Measurements from ENCODE around the gene NT5DC2. TPM values are rescaled to one million over a fixed set of nuclear protein-coding genes. Genes with fewer than 3 reads are reported as not detected.

NT5DC2 gene
- total RNA-seq, 1 experiment from 2014 or later, result 215 TPM

DNA sequence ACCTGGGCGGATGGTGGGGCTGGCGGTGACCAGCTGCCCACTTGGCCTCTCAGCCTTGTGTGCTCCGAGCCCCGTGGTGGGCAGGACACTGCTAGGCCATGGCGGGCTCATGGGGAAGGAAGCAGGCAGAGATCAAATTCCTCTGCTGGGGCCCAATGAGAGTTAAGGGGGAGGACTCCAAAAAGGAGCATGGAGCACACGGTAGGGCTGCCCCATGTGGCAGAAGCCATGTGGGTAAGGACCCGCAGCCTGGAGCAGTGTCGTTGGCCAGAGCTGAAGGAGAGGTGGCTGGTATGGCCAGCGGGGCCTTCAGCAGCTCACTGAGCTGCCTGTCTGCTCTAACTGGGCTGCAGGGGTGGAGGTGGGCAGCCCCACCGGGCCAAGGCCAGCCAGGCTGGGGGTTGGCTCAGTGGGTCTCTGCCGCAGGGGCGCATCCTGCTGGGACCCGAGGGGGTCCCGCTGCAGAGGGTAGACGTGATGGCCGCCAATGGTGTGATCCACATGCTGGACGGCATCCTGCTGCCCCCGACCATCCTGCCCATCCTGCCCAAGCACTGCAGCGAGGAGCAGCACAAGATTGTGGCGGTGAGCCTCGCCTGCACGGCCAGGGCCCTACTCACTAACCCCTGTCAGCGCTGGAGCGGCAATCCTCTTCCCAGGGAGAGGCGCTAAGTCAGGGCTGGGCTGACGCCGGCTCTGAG is 27.2 kb downstream of the NT5DC2 start:
- H3K27me3 ChIP-seq (ENCODE audit: insufficient read depth, low read depth), result no peaks in the 10 kb centered on the region
- H3K4me3 ChIP-seq, result no peak overlapping the region
- no peak overlapping the region for H2AFZ ChIP-seq
- TF ChIP-seq, protein P1, sequence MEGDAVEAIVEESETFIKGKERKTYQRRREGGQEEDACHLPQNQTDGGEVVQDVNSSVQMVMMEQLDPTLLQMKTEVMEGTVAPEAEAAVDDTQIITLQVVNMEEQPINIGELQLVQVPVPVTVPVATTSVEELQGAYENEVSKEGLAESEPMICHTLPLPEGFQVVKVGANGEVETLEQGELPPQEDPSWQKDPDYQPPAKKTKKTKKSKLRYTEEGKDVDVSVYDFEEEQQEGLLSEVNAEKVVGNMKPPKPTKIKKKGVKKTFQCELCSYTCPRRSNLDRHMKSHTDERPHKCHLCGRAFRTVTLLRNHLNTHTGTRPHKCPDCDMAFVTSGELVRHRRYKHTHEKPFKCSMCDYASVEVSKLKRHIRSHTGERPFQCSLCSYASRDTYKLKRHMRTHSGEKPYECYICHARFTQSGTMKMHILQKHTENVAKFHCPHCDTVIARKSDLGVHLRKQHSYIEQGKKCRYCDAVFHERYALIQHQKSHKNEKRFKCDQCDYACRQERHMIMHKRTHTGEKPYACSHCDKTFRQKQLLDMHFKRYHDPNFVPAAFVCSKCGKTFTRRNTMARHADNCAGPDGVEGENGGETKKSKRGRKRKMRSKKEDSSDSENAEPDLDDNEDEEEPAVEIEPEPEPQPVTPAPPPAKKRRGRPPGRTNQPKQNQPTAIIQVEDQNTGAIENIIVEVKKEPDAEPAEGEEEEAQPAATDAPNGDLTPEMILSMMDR (conservative IDR thresholded peaks at IDR 0.05), result no peak
- no peak for TF ChIP-seq EZH2 (IDR thresholded peaks at IDR 0.05; ENCODE audit: low read depth)
- H3K9me2 ChIP-seq (ENCODE audit: insufficient read depth), result no peaks in the 10 kb centered on the region
- H3K27ac ChIP-seq, result no peak overlapping the region
- no peaks in the 10 kb centered on the region for H3K79me2 ChIP-seq (ENCODE audit: low read depth)
- ChIA-PET CTCF (no interaction called here), POLR2A (ENCODE audit: unreplicated experiment) (no interaction called here)
- H3K9me3 ChIP-seq (ENCODE audit: insufficient read depth, low read depth), result no peaks in the 10 kb centered on the region
- DNase-seq, result no peak
- H3K4me1 ChIP-seq (replicated peaks; ENCODE audit: insufficient read depth), result peaks cover 12% of the 10 kb centered on the region; the same call in 1 of the 2 replicates
- no TSS peak for BruUV-seq (replicated peaks)
- intact Hi-C loops (cut with micrococcal nuclease; ENCODE audit: unreplicated experiment), result no loop called here
- H3K36me3 ChIP-seq (ENCODE audit: low read depth), result no peaks in the 10 kb centered on the region
- H3F3A ChIP-seq (ENCODE audit: insufficient read depth, low read depth), result no peaks in the 10 kb centered on the region
- H3K4me2 ChIP-seq, result no peak overlapping the region
- H4K20me1 ChIP-seq (ENCODE audit: insufficient read depth), result no peaks in the 10 kb centered on the region

GRCh38 chr3:52504977-52505376 is 28.7 kb downstream of the NT5DC2 start:
- DNase-seq, result no peak
- ChIA-PET POLR2A (ENCODE audit: unreplicated experiment) (no interaction called here), CTCF (no interaction called here)

DNA sequence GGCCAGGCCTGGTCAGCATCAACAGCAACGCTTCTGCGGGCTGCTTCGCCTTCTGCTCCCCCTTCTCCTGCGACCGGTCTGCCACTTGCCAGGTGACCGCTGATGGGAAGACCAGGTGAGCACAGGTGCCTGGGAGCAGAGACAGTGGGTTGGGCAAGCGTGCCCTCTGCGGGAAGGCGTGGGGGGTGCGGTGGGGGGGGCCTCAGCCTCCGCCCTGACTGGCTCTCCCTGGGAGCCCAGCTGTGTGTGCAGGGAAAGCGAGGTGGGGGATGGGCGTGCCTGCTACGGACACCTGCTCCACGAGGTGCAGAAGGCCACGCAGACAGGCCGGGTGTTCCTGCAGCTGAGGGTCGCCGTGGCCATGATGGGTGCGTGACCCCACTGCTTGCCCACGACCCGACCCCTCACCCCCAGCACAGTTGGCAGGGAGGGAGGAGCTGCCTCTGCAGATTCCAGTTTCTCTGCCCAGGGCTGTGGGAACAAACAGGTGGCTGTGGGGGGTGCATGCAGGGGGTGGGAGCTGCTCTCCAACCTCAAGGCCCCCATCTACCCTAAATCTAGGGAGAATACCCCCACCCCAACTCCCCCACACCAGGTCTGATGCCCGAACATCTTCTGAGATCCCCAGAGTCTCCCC is 29.8 kb downstream of the NT5DC2 start:
- Histone ChIP-seq H3K36me3 (ENCODE audit: low read depth) (no peaks in the 10 kb centered on the region), H3K27ac (no peak overlapping the region), H3K4me3 (no peak overlapping the region), H3K9me3 (ENCODE audit: insufficient read depth, low read depth) (no peaks in the 10 kb centered on the region), H3F3A (ENCODE audit: insufficient read depth, low read depth) (no peaks in the 10 kb centered on the region), H2AFZ (no peak overlapping the region), H4K20me1 (ENCODE audit: insufficient read depth) (no peaks in the 10 kb centered on the region), H3K4me1 (replicated peaks; ENCODE audit: insufficient read depth) (0 out of 2 replicates have a peak, but pooled peaks cover 4% of the 10 kb centered on the region), H3K9me2 (ENCODE audit: insufficient read depth) (no peaks in the 10 kb centered on the region), H3K27me3 (ENCODE audit: insufficient read depth, low read depth) (no peaks in the 10 kb centered on the region), H3K79me2 (ENCODE audit: low read depth) (no peaks in the 10 kb centered on the region), H3K4me2 (no peak overlapping the region)
- DNase-seq, result no peak
- BruUV-seq (replicated peaks), result no TSS peak
- ChIA-PET CTCF (no interaction called here), POLR2A (ENCODE audit: unreplicated experiment) (no interaction called here)
- intact Hi-C loops (cut with micrococcal nuclease; ENCODE audit: unreplicated experiment), result no loop called here
- TF ChIP-seq, protein P1 (conservative IDR thresholded peaks at IDR 0.05), result no peak
- no peak for TF ChIP-seq EZH2 (IDR thresholded peaks at IDR 0.05; ENCODE audit: low read depth)

More at GRCh38 chr3:52504977-52505376, 28.7 kb downstream of the NT5DC2 start:
- Histone ChIP-seq H2AFZ (no peak overlapping the region), H3K4me2 (no peak overlapping the region), H3K79me2 (ENCODE audit: low read depth) (no peaks in the 10 kb centered on the region), H3K36me3 (ENCODE audit: low read depth) (no peaks in the 10 kb centered on the region), H4K20me1 (ENCODE audit: insufficient read depth) (no peaks in the 10 kb centered on the region), H3F3A (ENCODE audit: insufficient read depth, low read depth) (no peaks in the 10 kb centered on the region), H3K4me1 (replicated peaks; ENCODE audit: insufficient read depth) (peaks cover 12% of the 10 kb centered on the region; the same call in 1 of the 2 replicates), H3K9me2 (ENCODE audit: insufficient read depth) (no peaks in the 10 kb centered on the region), H3K4me3 (no peak overlapping the region), H3K9me3 (ENCODE audit: insufficient read depth, low read depth) (no peaks in the 10 kb centered on the region), H3K27me3 (ENCODE audit: insufficient read depth, low read depth) (no peaks in the 10 kb centered on the region), H3K27ac (no peak overlapping the region)
- TF ChIP-seq, protein P1 (conservative IDR thresholded peaks at IDR 0.05), result no peak
- no peak for TF ChIP-seq EZH2 (IDR thresholded peaks at IDR 0.05; ENCODE audit: low read depth)
- intact Hi-C loops (cut with micrococcal nuclease; ENCODE audit: unreplicated experiment), result no loop called here
- BruUV-seq (replicated peaks), result no TSS peak

All from PC-9 (cell line).